H1 (cell line): Measurements from ENCODE around the gene INAFM1. TPM values are rescaled to one million over a fixed set of nuclear protein-coding genes. Genes with fewer than 3 reads are reported as not detected.

Experiments used
- CTCF ChIA-PET: fragments of 300-600 bp; sonication (Branson Sonifier 250); formaldehyde crosslinking; loops from one replicate; lab custom pipeline; 2021; ENCODE audit not compliant: partially characterized antibody; lab: Charles Lee
- POLR2A ChIA-PET: fragments of 300-600 bp; sonication (Branson Sonifier 250); formaldehyde crosslinking; loops from one replicate; lab custom pipeline; 2021; ENCODE audit warnings: inconsistent platforms; ENCODE audit not compliant: partially characterized antibody; lab: Charles Lee
- DNase-seq, 2 experiments: peaks; one replicate each; pipeline versions ENCODE4 v3.0.0 to v3.0.0-alpha.2; 2010 to 2022; ENCODE audit warnings: low spot score in 2 of 2, low read depth in 1 of 2, mixed read lengths in 1 of 2
- FAIRE-seq: peaks from 2 replicates; lab custom pipeline; 2011; peaks lifted over from hg19 to GRCh38; lab: Jason Lieb, UNC
- H2AFZ ChIP-seq: 2 replicates; pipeline ENCODE4 v1.8.1; 2012; ENCODE audit warnings: low read length, inconsistent platforms
- H2AK5ac ChIP-seq: 2 replicates; pipeline ENCODE4 v1.6.1; 2013; ENCODE audit warnings: low read depth, low read length
- H2BK120ac ChIP-seq: replicated peaks from 2 replicates; pipeline ENCODE3; 2013; ENCODE audit warnings: low read depth, low read length, inconsistent platforms
- H2BK12ac ChIP-seq: 2 replicates; pipeline ENCODE4 v1.6.1; 2013; ENCODE audit warnings: low read depth, low read length
- H2BK15ac ChIP-seq: 2 replicates; pipeline ENCODE4 v1.6.1; 2013; ENCODE audit warnings: low read length
- H2BK20ac ChIP-seq: 2 replicates; pipeline ENCODE4 v1.6.1; 2013; ENCODE audit warnings: low read length
- H2BK5ac ChIP-seq: 2 replicates; pipeline ENCODE4 v1.6.1; 2013; ENCODE audit warnings: low read depth, low read length
- H3K14ac ChIP-seq: 2 replicates; pipeline ENCODE4 v1.6.1; 2013; ENCODE audit warnings: inconsistent platforms; ENCODE audit not compliant: insufficient read length
- H3K18ac ChIP-seq: 2 replicates; pipeline ENCODE4 v1.6.1; 2013; ENCODE audit warnings: low read length; ENCODE audit errors: extremely low read depth
- H3K23ac ChIP-seq: 2 replicates; pipeline ENCODE4 v1.6.1; 2013; ENCODE audit warnings: inconsistent platforms; ENCODE audit not compliant: insufficient read length
- H3K23me2 ChIP-seq: 2 replicates; pipeline ENCODE4 v1.6.1; 2013; ENCODE audit warnings: low read depth, low read length
- H3K27ac ChIP-seq: 2 replicates; pipeline ENCODE4 v1.6.1; 2011; ENCODE audit warnings: low read depth, low read length, inconsistent platforms
- H3K27me3 ChIP-seq, 4 experiments: replicated peaks in 1 of 4; 1 replicate in 1 of 4; 2 replicates in 3 of 4; pipeline versions ENCODE4 v1.6.1 to v1.8.1; 2011 to 2013; ENCODE audit warnings: low read length in 3 of 4, mild to moderate bottlenecking in 3 of 4, inconsistent platforms in 2 of 4, mixed read lengths in 2 of 4, moderate library complexity in 1 of 4; ENCODE audit not compliant: control insufficient read depth in 3 of 4, insufficient read depth in 3 of 4; ENCODE audit errors: extremely low read depth in 1 of 4
- H3K36me3 ChIP-seq, 4 experiments: 2 replicates each; pipeline versions ENCODE4 v1.6.1 to v1.8.1; 2011 to 2013; ENCODE audit warnings: mild to moderate bottlenecking in 4 of 4, low read length in 3 of 4, moderate library complexity in 2 of 4, control low read depth in 1 of 4, inconsistent platforms in 1 of 4; ENCODE audit not compliant: insufficient read depth in 4 of 4, control insufficient read depth in 2 of 4
- H3K4ac ChIP-seq: replicated peaks from 2 replicates; pipeline ENCODE3; 2013; ENCODE audit warnings: low read length, low read depth, mixed read lengths, inconsistent platforms; ENCODE audit not compliant: insufficient read length
- H3K4me1 ChIP-seq, 4 experiments: replicated peaks in 1 of 4; 1 replicate in 1 of 4; 2 replicates in 3 of 4; pipeline versions ENCODE4 v1.6.1 to v1.8.1; 2011 to 2013; ENCODE audit warnings: low read length in 3 of 4, inconsistent platforms in 2 of 4, mixed read lengths in 1 of 4; ENCODE audit not compliant: insufficient read depth in 4 of 4, control insufficient read depth in 3 of 4
- H3K4me2 ChIP-seq, 2 experiments: 2 replicates each; pipeline versions ENCODE4 v1.6.1 to v1.8.1; 2011 to 2013; ENCODE audit warnings: low read depth in 2 of 2, low read length in 2 of 2, control low read depth in 1 of 2, inconsistent platforms in 1 of 2, mild to moderate bottlenecking in 1 of 2; ENCODE audit not compliant: insufficient read depth in 1 of 2
- H3K4me3 ChIP-seq, 4 experiments: fragments of 200-600, 300-600 bp in 1 of 4; sonication (generic), shearing (Covaris generic), sonication (Bioruptor Twin) in 1 of 4; 2 replicates each; pipeline versions ENCODE4 v1.5.1 to v1.8.1; 2011 to 2016; ENCODE audit warnings: low read length in 4 of 4, low read depth in 3 of 4, control low read depth in 2 of 4, inconsistent platforms in 2 of 4, mild to moderate bottlenecking in 2 of 4, mixed read lengths in 1 of 4, moderate library complexity in 1 of 4; ENCODE audit not compliant: insufficient read depth in 2 of 4; ENCODE audit errors: extremely low read depth in 1 of 4
- H3K56ac ChIP-seq: replicated peaks from 2 replicates; pipeline ENCODE3; 2013; ENCODE audit warnings: low read depth, mild to moderate bottlenecking, mixed read lengths, low read length, inconsistent platforms; ENCODE audit not compliant: insufficient read length
- H3K79me1 ChIP-seq: 2 replicates; pipeline ENCODE4 v1.6.1; 2013; ENCODE audit warnings: low read depth, low read length, control low read depth
- H3K79me2 ChIP-seq, 2 experiments: 2 replicates each; pipeline versions ENCODE4 v1.6.1 to v1.8.1; 2012 to 2013; ENCODE audit warnings: low read length in 2 of 2, mild to moderate bottlenecking in 2 of 2, inconsistent platforms in 1 of 2; ENCODE audit not compliant: insufficient read depth in 2 of 2, control insufficient read depth in 1 of 2
- H3K9ac ChIP-seq, 4 experiments: replicated peaks in 1 of 4; 1 replicate in 1 of 4; 2 replicates in 3 of 4; pipeline versions ENCODE4 v1.6.1 to v1.8.1; 2011 to 2013; ENCODE audit warnings: low read depth in 3 of 4, low read length in 3 of 4, control low read depth in 2 of 4, mild to moderate bottlenecking in 2 of 4, moderate library complexity in 2 of 4, inconsistent platforms in 1 of 4; ENCODE audit errors: extremely low read depth in 1 of 4
- H3K9me3 ChIP-seq, 2 experiments: 2 replicates each; pipeline versions ENCODE4 v1.6.1 to v1.8.1; 2012 to 2013; ENCODE audit warnings: mild to moderate bottlenecking in 2 of 2, moderate library complexity in 2 of 2, control low read depth in 1 of 2, inconsistent platforms in 1 of 2, low read depth in 1 of 2, low read length in 1 of 2, mixed read lengths in 1 of 2; ENCODE audit not compliant: insufficient read depth in 2 of 2
- H4K20me1 ChIP-seq, 2 experiments: replicated peaks in 1 of 2; 2 replicates each; pipeline versions ENCODE3 to v1.8.1; 2011 to 2013; ENCODE audit warnings: inconsistent platforms in 2 of 2, low read length in 2 of 2, mild to moderate bottlenecking in 1 of 2; ENCODE audit not compliant: insufficient read depth in 2 of 2, control insufficient read depth in 1 of 2
- H4K5ac ChIP-seq: 2 replicates; pipeline ENCODE4 v1.6.1; 2013; ENCODE audit warnings: low read length, low read depth, mixed read lengths, inconsistent platforms; ENCODE audit not compliant: insufficient read length
- H4K8ac ChIP-seq: 2 replicates; pipeline ENCODE4 v1.8.0; 2013; ENCODE audit warnings: mild to moderate bottlenecking, moderate library complexity, low read length, inconsistent platforms; ENCODE audit not compliant: insufficient read depth; ENCODE audit errors: extremely low read depth
- H4K91ac ChIP-seq: replicated peaks from 2 replicates; pipeline ENCODE3; 2013; ENCODE audit warnings: low read length, mixed read lengths, inconsistent platforms; ENCODE audit not compliant: insufficient read length
- BACH1 ChIP-seq: IDR thresholded peaks from 2 replicates; pipeline ENCODE4 v1.6.1; 2012; ENCODE audit warnings: low read length, improper control_type of control experiment
- BCL11A ChIP-seq, 2 experiments: IDR thresholded peaks; one replicate each; pipeline ENCODE4 v1.6.1; 2011; ENCODE audit warnings: low read depth in 2 of 2, low read length in 2 of 2, mild to moderate bottlenecking in 2 of 2
- BRCA1 ChIP-seq: IDR thresholded peaks from 2 replicates; pipeline ENCODE4 v1.6.1; 2012; ENCODE audit warnings: low read depth, low read length, improper control_type of control experiment
- CBX5 ChIP-seq: fragments of 300-800, 300-1000 bp; sonication (generic); IDR thresholded peaks from 2 replicates; pipeline ENCODE4 v1.7.1; 2016; ENCODE audit warnings: antibody characterized with exemption, low read length, low read depth
- CEBPB ChIP-seq: IDR thresholded peaks from 2 replicates; pipeline ENCODE4 v1.6.1; 2012; ENCODE audit warnings: low read depth, low read length
- GABPA ChIP-seq: IDR thresholded peaks from 2 replicates; pipeline ENCODE4 v1.6.1; 2011; ENCODE audit warnings: mild to moderate bottlenecking, low read length, moderate library complexity, borderline replicate concordance; ENCODE audit not compliant: insufficient read depth
- HDAC2 ChIP-seq, 2 experiments: fragments of 300-600 bp in 1 of 2; sonication (generic) in 1 of 2; IDR thresholded peaks; 2 replicates each; pipeline ENCODE4 v1.6.1; 2011 to 2012; ENCODE audit warnings: low read depth in 2 of 2, low read length in 2 of 2, mild to moderate bottlenecking in 2 of 2, moderate library complexity in 2 of 2, borderline replicate concordance in 1 of 2, inconsistent platforms in 1 of 2
- MAFK ChIP-seq: IDR thresholded peaks from 2 replicates; pipeline ENCODE4 v1.6.1; 2012; ENCODE audit warnings: low read depth, mild to moderate bottlenecking, improper control_type of control experiment, low read length
- POLR2A ChIP-seq, 2 experiments: IDR thresholded peaks; 1 replicate in 1 of 2; 2 replicates in 1 of 2; pipeline ENCODE4 v1.6.1; 2011; ENCODE audit warnings: low read depth in 2 of 2, low read length in 2 of 2, mild to moderate bottlenecking in 2 of 2; ENCODE audit errors: control extremely low read depth in 1 of 2
- WGBS, 2 experiments: shearing (Covaris generic) in 1 of 2; methylation state at CpG; one replicate each; pipeline versions ENCODE4 v1.1.6 to v1.1.7; 2013 to 2015; ENCODE audit warnings: low lambda C conversion rate in 2 of 2, mixed read lengths in 2 of 2, inconsistent platforms in 1 of 2, low coverage in 1 of 2, missing lambda C conversion rate in 1 of 2; ENCODE audit not compliant: insufficient replicate concordance in 2 of 2, insufficient coverage in 1 of 2, insufficient read length in 1 of 2; ENCODE audit errors: extremely low coverage in 1 of 2, missing lambda C conversion rate in 1 of 2; 5-methylcytosine and 5-hydroxymethylcytosine counted together
- polyA plus RNA-seq, 7 experiments: library from polyadenylated mRNA; depleted of rRNA in 3 of 7; stranded (reverse) in 5 of 7; unstranded in 2 of 7; fragments of >200 nt in 5 of 7; fragments of 200-250 nt in 2 of 7; gene quantifications; 1 replicate in 5 of 7; 2 replicates in 1 of 7; 4 replicates in 1 of 7; pipeline versions ENCODE4 v1.2.1 to v1.2.3, GENCODE V29; 2011 to 2013; ENCODE audit warnings: missing spikeins in 2 of 7, mixed read lengths in 2 of 7
- total RNA-seq: library from RNA; stranded (reverse); fragmentation: NEBNext Ultra II Directional; extraction: Animal tissue kit (Norgen Biotek cat#: 25700); gene quantifications from 2 replicates; pipeline ENCODE4 v1.2.1, GENCODE V29; 2021

The INAFM1 gene
- total and polyA plus RNA-seq, 2 of the 8 experiments (the other 6 are each of a cell fraction or from before 2014, with no cell fraction given): 2.6 to 3.4 TPM

GRCh38 chr19:47268028-47268427 lies 6.7 kb upstream of the INAFM1 start:
- Histone ChIP-seq H2AK5ac (no peak overlapping the region), H2BK15ac (no peak overlapping the region), H2BK120ac (no peak overlapping the region), H2AFZ (no peak overlapping the region), H3K4me3 (no peak overlapping the region), H3K4me1 (peaks cover 0 to 12% (median 5%) of the 10 kb centered on the region in 4 experiments; a peak in 6 of 7 replicates), H3K4me2 (no peak overlapping the region), H2BK12ac (no peak overlapping the region), H2BK5ac (no peak overlapping the region), H3K79me1 (no peaks in the 10 kb centered on the region; the same call in 1 of the 2 replicates), H3K18ac (no peak overlapping the region), H3K27ac (no peak overlapping the region), H4K20me1 (peaks cover 3 to 13% of the 10 kb centered on the region in 2 experiments), H4K5ac (no peak overlapping the region), H3K9me3 (no peaks in the 10 kb centered on the region), H4K8ac (no peak overlapping the region), H3K14ac (no peak overlapping the region), H3K36me3 (peaks cover 5 to 31% (median 17%) of the 10 kb centered on the region in 4 experiments; a peak in 7 of 8 replicates), H3K79me2 (no peaks in the 10 kb centered on the region), H3K23me2 (peaks cover 9% of the 10 kb centered on the region; the same call in 1 of the 2 replicates), H3K4ac (no peak overlapping the region), H3K56ac (no peak overlapping the region), H4K91ac (no peak overlapping the region), H3K27me3 (no peaks in the 10 kb centered on the region), H3K23ac (no peak overlapping the region), H2BK20ac (no peak overlapping the region), H3K9ac (no peak overlapping the region)
- TF ChIP-seq CBX5 (no peak), BCL11A (IDR thresholded peaks at IDR 0.05; ENCODE audit: low read depth in 2 of 2, low read length in 2 of 2) (no peak), CEBPB (no peak), POLR2A (IDR thresholded peaks at IDR 0.05; ENCODE audit: control extremely low read depth in 1 of 2, low read depth in 2 of 2, low read length in 2 of 2) (no peak), BACH1 (no peak), BRCA1 (no peak), MAFK (no peak), HDAC2 (IDR thresholded peaks at IDR 0.05; ENCODE audit: borderline replicate concordance in 1 of 2, low read depth in 2 of 2, low read length in 2 of 2) (no peak), GABPA (no peak)
- FAIRE-seq: no peak
- POLR2A ChIA-PET: interaction anchor here (4.0 to 6.2 kb wide), 2 partner anchors 7 to 10 kb away, joined by 16 to 49 read pairs; no protein-coding TSS in a partner anchor
- DNase-seq: no peak
- CTCF ChIA-PET: interaction anchor here (1.9 kb wide), 1 partner anchor 17 kb away, joined by 4 read pairs; no protein-coding TSS in a partner anchor
- 90% methylated on average over 6 of the region's 6 CpGs; no CpG with 5 or more reads in 1 of the 2 experiments for WGBS, 2 experiments
